Measurements from ENCODE around the gene WBP2. TPM values are rescaled to one million over a fixed set of nuclear protein-coding genes. Genes with fewer than 3 reads are reported as not detected.
A peak's percentile ranks its signal among the peaks of the same experiment; 100 is the strongest.

Gene WBP2
- total and polyA plus RNA-seq, 7 experiments from 2014 or later: 84.8 to 159 (median 99.4) TPM

GRCh38 chr17:75810216-75810615 is 44.9 kb downstream of the WBP2 start:
- H3K9me3 ChIP-seq (ENCODE audit: control insufficient read depth in 2 of 3, low read length in 3 of 3): no peaks in the 10 kb centered on the region
- Mint-ChIP-seq H3K27me3 (no peaks in the 10 kb centered on the region), H3K4me3 (no peak overlapping the region), H3K36me3 (peaks cover 0 to 11% (median 0%) of the 10 kb centered on the region in 5 donors), H3K4me1 (peaks cover 0 to 8% (median 4%) of the 10 kb centered on the region in 7 donors), H3K9me3 (no peaks in the 10 kb centered on the region), H3K27ac (no peak overlapping the region)
- intact Hi-C loops (cut with micrococcal nuclease): no loop called here
- DNase-seq: no peak
- no peak overlapping the region for H3K4me3 ChIP-seq (ENCODE audit: low read length)
- no peak overlapping the region for H3K27ac ChIP-seq (ENCODE audit: low read depth, low read length)
- ChIA-PET POLR2A (no interaction called here), CTCF (no interaction called here)
- peaks cover 0 to 61% (median 0%) of the 10 kb centered on the region in 3 experiments for H3K36me3 ChIP-seq (ENCODE audit: control insufficient read depth in 2 of 3, insufficient read depth in 3 of 3, low read length in 3 of 3)
- H3K27me3 ChIP-seq (ENCODE audit: control insufficient read depth in 2 of 2, insufficient read depth in 2 of 2, low read length in 2 of 2): no peaks in the 10 kb centered on the region
- no peak for ATAC-seq
- no peaks in the 10 kb centered on the region for H3K4me1 ChIP-seq (ENCODE audit: control insufficient read depth in 2 of 2, insufficient read depth in 2 of 2, low read length in 2 of 2)

DNA sequence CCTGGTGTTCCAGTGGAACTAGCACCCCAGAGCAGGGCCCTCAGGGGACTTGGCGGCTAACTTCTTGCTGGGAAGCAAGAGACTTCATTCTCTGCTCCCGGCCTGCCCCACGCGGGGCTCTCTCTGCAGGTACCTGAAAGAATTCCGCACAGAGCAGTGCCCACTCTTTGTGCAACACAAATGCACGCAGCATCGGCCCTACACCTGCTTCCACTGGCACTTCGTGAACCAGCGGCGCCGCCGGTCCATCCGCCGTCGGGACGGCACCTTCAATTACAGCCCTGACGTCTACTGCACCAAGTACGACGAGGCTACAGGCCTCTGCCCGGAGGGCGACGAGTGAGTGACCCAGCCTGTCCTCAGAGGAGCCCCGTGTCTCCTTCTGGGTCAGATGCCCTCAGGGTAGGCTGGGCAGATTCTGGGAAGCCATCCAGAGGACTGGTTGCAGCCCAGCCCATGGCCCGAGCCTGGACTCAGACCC is 45.5 kb downstream of the WBP2 start:
- Mint-ChIP-seq H3K27me3 (no peaks in the 10 kb centered on the region), H3K36me3 (peaks cover 0 to 10% (median 0%) of the 10 kb centered on the region in 5 donors), H3K27ac (no peak overlapping the region), H3K4me1 (peaks cover 0 to 8% (median 4%) of the 10 kb centered on the region in 7 donors), H3K9me3 (no peaks in the 10 kb centered on the region), H3K4me3 (no peak overlapping the region)
- no peak overlapping the region for H3K4me3 ChIP-seq (ENCODE audit: low read length)
- H3K9me3 ChIP-seq (ENCODE audit: control insufficient read depth in 2 of 3, low read length in 3 of 3): no peaks in the 10 kb centered on the region
- ATAC-seq: no peak
- CTCF ChIA-PET: no interaction called here
- no peaks in the 10 kb centered on the region for H3K27me3 ChIP-seq (ENCODE audit: control insufficient read depth in 2 of 2, insufficient read depth in 2 of 2, low read length in 2 of 2)
- intact Hi-C loops (cut with micrococcal nuclease): no loop called here
- no peaks in the 10 kb centered on the region for H3K4me1 ChIP-seq (ENCODE audit: control insufficient read depth in 2 of 2, insufficient read depth in 2 of 2, low read length in 2 of 2)
- H3K36me3 ChIP-seq (ENCODE audit: control insufficient read depth in 2 of 3, insufficient read depth in 3 of 3, low read length in 3 of 3): peaks cover 0 to 55% (median 0%) of the 10 kb centered on the region in 3 experiments
- POLR2A ChIA-PET: interaction anchor here (1.0 kb wide), 1 partner anchor 33 kb away, joined by 3 read pairs; no protein-coding TSS in a partner anchor
- no peak overlapping the region for H3K27ac ChIP-seq (ENCODE audit: low read depth, low read length)
- no peak for DNase-seq

- peaks cover 0 to 8% (median 4%) of the 10 kb centered on the region in 7 donors for H3K4me1 Mint-ChIP-seq
- no peak overlapping the region for H3K4me3 Mint-ChIP-seq
- peaks cover 0 to 6% (median 0%) of the 10 kb centered on the region in 5 donors for H3K36me3 Mint-ChIP-seq
- H3K9me3 Mint-ChIP-seq: no peaks in the 10 kb centered on the region
- Histone ChIP-seq H3K36me3 (ENCODE audit: control insufficient read depth in 2 of 3, insufficient read depth in 3 of 3, low read length in 3 of 3) (peaks cover 0 to 49% (median 0%) of the 10 kb centered on the region in 3 experiments), H3K27me3 (ENCODE audit: control insufficient read depth in 2 of 2, insufficient read depth in 2 of 2, low read length in 2 of 2) (no peaks in the 10 kb centered on the region), H3K4me1 (ENCODE audit: control insufficient read depth in 2 of 2, insufficient read depth in 2 of 2, low read length in 2 of 2) (no peaks in the 10 kb centered on the region), H3K27ac (ENCODE audit: low read depth, low read length) (no peak overlapping the region), H3K4me3 (ENCODE audit: low read length) (no peak overlapping the region), H3K9me3 (ENCODE audit: control insufficient read depth in 2 of 3, low read length in 3 of 3) (no peaks in the 10 kb centered on the region)
- DNase-seq: no peak
- intact Hi-C loops (cut with micrococcal nuclease): no loop called here
- H3K27me3 Mint-ChIP-seq: no peaks in the 10 kb centered on the region
- H3K27ac Mint-ChIP-seq: peak overlapping the region in 3 of 9 donors; percentile 31 to 72 (median 68)
- no peak for ATAC-seq
- ChIA-PET CTCF (no interaction called here), POLR2A (interaction anchor here (1.0 kb wide), 1 partner anchor 32 kb away, joined by 3 read pairs; no protein-coding TSS in a partner anchor)
These were observed 46.1 kb downstream of the WBP2 start for GRCh38 chr17:75808905-75809621.

DNA sequence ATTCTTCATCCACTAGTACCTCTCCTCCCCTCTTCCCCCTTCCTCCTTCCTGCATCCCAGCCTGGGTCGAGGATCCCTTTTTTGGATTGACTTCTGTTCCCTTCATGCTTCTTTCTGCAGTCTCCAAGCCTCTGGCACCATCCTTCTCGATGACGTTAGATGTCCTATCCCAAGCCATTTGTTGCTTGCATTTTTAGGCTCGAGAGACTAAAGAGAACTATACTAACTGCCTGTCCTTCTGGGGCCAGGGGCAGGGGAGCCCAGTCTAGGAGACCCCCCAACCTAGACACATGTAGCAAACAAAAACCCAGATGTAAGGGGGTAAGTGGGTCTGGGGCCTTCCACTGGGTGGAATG is 46.6 kb downstream of the WBP2 start:
- ChIA-PET CTCF (interaction anchor here (0.6 kb wide), 1 partner anchor 620 kb away, joined by 3 read pairs; no protein-coding TSS in a partner anchor), POLR2A (interaction anchor here (1.1 kb wide), 1 partner anchor 35 kb away, joined by 4 read pairs; the partner anchor contains the start of gene UNC13D)
- ATAC-seq (no peak), DNase-seq (no peak)
- intact Hi-C loops (cut with micrococcal nuclease): no loop called here
- Mint-ChIP-seq H3K4me1 (peaks cover 5 to 10% (median 8%) of the 10 kb centered on the region in 7 donors), H3K36me3 (peaks cover 0 to 6% (median 0%) of the 10 kb centered on the region in 5 donors), H3K4me3 (no peak overlapping the region), H3K9me3 (no peaks in the 10 kb centered on the region), H3K27me3 (no peaks in the 10 kb centered on the region), H3K27ac (peak overlapping the region in 3 of 9 donors; percentile 6 to 72 (median 68))
- Histone ChIP-seq H3K27ac (ENCODE audit: low read depth, low read length) (no peak overlapping the region), H3K27me3 (ENCODE audit: control insufficient read depth in 2 of 2, insufficient read depth in 2 of 2, low read length in 2 of 2) (no peaks in the 10 kb centered on the region), H3K9me3 (ENCODE audit: control insufficient read depth in 2 of 3, low read length in 3 of 3) (no peaks in the 10 kb centered on the region), H3K36me3 (ENCODE audit: control insufficient read depth in 2 of 3, insufficient read depth in 3 of 3, low read length in 3 of 3) (peaks cover 0 to 44% (median 0%) of the 10 kb centered on the region in 3 experiments), H3K4me1 (ENCODE audit: control insufficient read depth in 2 of 2, insufficient read depth in 2 of 2, low read length in 2 of 2) (no peaks in the 10 kb centered on the region), H3K4me3 (ENCODE audit: low read length) (no peak overlapping the region)

DNA sequence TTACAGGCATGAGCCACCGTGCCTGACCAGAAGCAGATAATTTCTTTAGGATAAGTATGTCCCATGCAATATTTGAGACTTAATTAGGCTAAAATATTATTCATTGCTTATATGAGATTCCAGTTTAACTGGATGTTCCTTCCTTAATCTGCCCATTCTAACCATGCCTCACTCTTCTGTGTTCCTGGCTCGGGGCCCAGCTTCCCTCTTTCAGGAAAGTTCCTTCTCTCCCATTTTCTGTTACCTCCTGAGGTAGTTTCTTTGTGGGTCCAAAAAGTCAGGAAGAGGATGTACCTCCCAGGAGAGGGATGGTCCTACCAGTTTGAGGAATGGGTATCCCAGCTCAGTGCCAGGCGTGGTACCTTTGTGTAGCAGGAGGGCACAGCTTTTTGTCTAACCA is 47.3 kb downstream of the WBP2 start:
- CTCF ChIA-PET: interaction anchor here (0.6 kb wide), 1 partner anchor 621 kb away, joined by 3 read pairs; no protein-coding TSS in a partner anchor
- H3K27me3 Mint-ChIP-seq: no peaks in the 10 kb centered on the region

GRCh38 chr17:75806822-75807500 is 48.2 kb downstream of the WBP2 start:
- intact Hi-C loops (cut with micrococcal nuclease): no loop called here
- DNase-seq (no peak), ATAC-seq (no peak)
- H3K27me3 ChIP-seq (ENCODE audit: control insufficient read depth in 2 of 2, insufficient read depth in 2 of 2, low read length in 2 of 2): no peaks in the 10 kb centered on the region
- H3K4me1 ChIP-seq (ENCODE audit: control insufficient read depth in 2 of 2, insufficient read depth in 2 of 2, low read length in 2 of 2): no peaks in the 10 kb centered on the region
- peaks cover 7 to 14% (median 11%) of the 10 kb centered on the region in 7 donors for H3K4me1 Mint-ChIP-seq
- H3K36me3 ChIP-seq (ENCODE audit: control insufficient read depth in 2 of 3, insufficient read depth in 3 of 3, low read length in 3 of 3): peaks cover 0 to 28% (median 0%) of the 10 kb centered on the region in 3 experiments
- H3K4me3 Mint-ChIP-seq: no peak overlapping the region
- no peak overlapping the region for H3K27ac ChIP-seq (ENCODE audit: low read depth, low read length)
- peaks cover 0 to 4% (median 0%) of the 10 kb centered on the region in 5 donors for H3K36me3 Mint-ChIP-seq
- H3K4me3 ChIP-seq (ENCODE audit: low read length): no peak overlapping the region
- H3K27me3 Mint-ChIP-seq: no peaks in the 10 kb centered on the region
- peak overlapping the region in 1 of 9 donors; percentile 17 for H3K27ac Mint-ChIP-seq
- ChIA-PET POLR2A (interaction anchor here (0.6 to 0.8 kb wide), 2 partner anchors 12 to 24 kb away, joined by 3 to 4 read pairs; no protein-coding TSS in a partner anchor), CTCF (interaction anchor here (0.9 kb wide), 1 partner anchor 54 kb away, joined by 4 read pairs; no protein-coding TSS in a partner anchor)
- H3K9me3 ChIP-seq (ENCODE audit: control insufficient read depth in 2 of 3, low read length in 3 of 3): no peaks in the 10 kb centered on the region
- H3K9me3 Mint-ChIP-seq: no peaks in the 10 kb centered on the region

More for the DNA sequence above, 47.3 kb downstream of the WBP2 start:
- DNase-seq (no peak), ATAC-seq (no peak)
- H3K4me1 ChIP-seq (ENCODE audit: control insufficient read depth in 2 of 2, insufficient read depth in 2 of 2, low read length in 2 of 2): no peaks in the 10 kb centered on the region
- H3K27me3 ChIP-seq (ENCODE audit: control insufficient read depth in 2 of 2, insufficient read depth in 2 of 2, low read length in 2 of 2): no peaks in the 10 kb centered on the region
- no peak overlapping the region for H3K4me3 ChIP-seq (ENCODE audit: low read length)
- no peaks in the 10 kb centered on the region for H3K9me3 Mint-ChIP-seq
- POLR2A ChIA-PET: interaction anchor here (0.6 to 1.1 kb wide), 3 partner anchors 13 to 36 kb away, joined by 3 to 4 read pairs (median 4); partner anchors contain the start of gene UNC13D
- H3K36me3 Mint-ChIP-seq: peaks cover 0 to 5% (median 0%) of the 10 kb centered on the region in 5 donors
- H3K36me3 ChIP-seq (ENCODE audit: control insufficient read depth in 2 of 3, insufficient read depth in 3 of 3, low read length in 3 of 3): peaks cover 0 to 37% (median 0%) of the 10 kb centered on the region in 3 experiments
- intact Hi-C loops (cut with micrococcal nuclease): no loop called here
- H3K27ac ChIP-seq (ENCODE audit: low read depth, low read length): no peak overlapping the region
- H3K4me3 Mint-ChIP-seq: no peak overlapping the region
- peaks cover 6 to 14% (median 11%) of the 10 kb centered on the region in 7 donors for H3K4me1 Mint-ChIP-seq
- H3K9me3 ChIP-seq (ENCODE audit: control insufficient read depth in 2 of 3, low read length in 3 of 3): no peaks in the 10 kb centered on the region
- H3K27ac Mint-ChIP-seq: peak overlapping the region in 2 of 9 donors; percentile 38 to 68

Data from naive thymus-derived CD4-positive, alpha-beta T cell (primary cell).